ENCODE results near the gene RNF168.
A peak's percentile ranks its signal among the peaks of the same experiment; 100 is the strongest.
"Not testable (repeated sequence)": the region's sequence is repeated elsewhere in the genome, so short reads cannot be mapped to it uniquely, and the experiment has no call there.

RNF168 gene

DNA sequence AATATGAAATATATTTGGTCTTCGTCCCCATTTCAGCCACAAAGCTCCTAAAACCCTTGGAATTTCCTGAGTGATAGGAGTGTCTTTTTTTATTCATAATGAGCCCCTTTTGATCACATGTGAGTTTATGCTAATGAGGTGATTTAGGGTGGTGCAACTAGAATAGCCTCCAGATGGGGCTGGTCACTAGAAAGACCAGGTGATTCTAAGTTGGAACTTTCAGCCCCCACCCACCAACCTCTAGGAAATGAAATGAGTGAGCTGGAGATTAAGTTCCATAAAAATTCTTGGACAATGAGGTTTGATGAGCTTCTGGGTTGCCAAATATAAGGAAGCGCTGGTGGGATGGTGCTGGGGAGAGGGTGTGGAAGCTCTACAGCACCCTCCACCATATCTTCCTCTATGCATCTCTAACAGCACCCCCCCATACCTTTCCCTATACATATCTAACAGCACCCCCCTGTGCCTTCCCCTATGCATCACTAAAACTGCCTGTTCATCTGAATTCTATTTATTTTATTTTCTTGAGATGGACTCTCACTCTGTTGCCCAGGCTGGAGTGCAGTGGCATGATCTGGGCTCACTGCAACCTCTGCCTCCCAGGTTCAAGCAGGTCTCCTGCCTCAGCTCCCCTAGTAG is 13.7 kb upstream of the RNF168 start:
- Histone ChIP-seq H3K9ac (ENCODE audit: low read depth in 1 of 2, low read length in 2 of 2) (no peak overlapping the region), H3K9me3 (ENCODE audit: control insufficient read depth in 2 of 2, low read length in 2 of 2) (peaks cover 10 to 25% of the 10 kb centered on the region in 2 donors), H3K4me3 (ENCODE audit: low read length in 2 of 2) (no peak overlapping the region), H3K4me1 (ENCODE audit: control insufficient read depth in 2 of 2, insufficient read depth in 2 of 2, low read length in 2 of 2) (no peaks in the 10 kb centered on the region), H3K27ac (ENCODE audit: low read depth in 2 of 2, low read length in 2 of 2) (no peak overlapping the region), H3K27me3 (ENCODE audit: control insufficient read depth in 2 of 2, insufficient read depth in 2 of 2, low read length in 2 of 2) (no peaks in the 10 kb centered on the region), H3K36me3 (ENCODE audit: control insufficient read depth in 2 of 2, insufficient read depth in 2 of 2, low read length in 2 of 2) (no peaks in the 10 kb centered on the region)

DNA sequence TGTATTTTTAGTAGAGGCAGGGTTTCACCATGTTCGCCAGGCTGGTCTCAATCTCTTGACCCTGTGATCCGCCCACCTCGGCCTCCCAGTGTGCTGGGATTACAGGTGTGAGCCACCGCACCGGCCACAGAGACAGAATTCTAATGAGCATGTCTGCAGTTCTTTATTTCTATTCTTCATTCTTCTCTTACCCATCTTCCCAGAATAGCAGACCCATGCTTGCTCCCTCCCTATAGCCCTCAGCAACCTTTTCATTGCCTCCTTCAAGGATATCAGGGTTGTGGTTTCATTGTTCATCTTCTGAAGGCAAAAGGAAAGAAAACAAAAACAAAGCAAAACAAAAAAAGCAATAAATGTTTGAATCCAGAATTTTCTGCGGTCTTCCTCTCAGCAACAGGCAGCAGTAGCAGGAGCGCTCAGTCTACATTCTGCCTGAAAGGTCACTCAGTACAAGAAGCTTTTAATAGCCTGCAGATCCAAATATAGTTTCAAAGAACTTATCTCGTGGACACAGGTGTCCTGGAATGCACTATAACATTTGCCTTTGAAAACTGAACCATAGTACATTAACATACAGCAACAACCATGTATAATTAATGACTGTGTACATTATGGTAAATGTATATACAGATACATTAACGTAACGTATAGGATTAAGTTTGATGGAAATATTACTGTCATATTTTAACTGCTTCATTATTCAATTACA is 11.5 kb upstream of the RNF168 start, which contains the start of gene SMCO1:
Gene SMCO1 (minus strand): TSS at position 434 of the 709 bp plus-strand sequence. CDS start 137 bp downstream, at position 297.
- H3K9ac ChIP-seq (ENCODE audit: low read depth in 1 of 2, low read length in 2 of 2), result no peak within 1 kb of the TSS
- no peaks in the 10 kb centered on the region for H3K36me3 ChIP-seq (ENCODE audit: control insufficient read depth in 2 of 2, insufficient read depth in 2 of 2, low read length in 2 of 2)
- no peaks in the 10 kb centered on the region for H3K27me3 ChIP-seq (ENCODE audit: control insufficient read depth in 2 of 2, insufficient read depth in 2 of 2, low read length in 2 of 2)
- H3K9me3 ChIP-seq (ENCODE audit: control insufficient read depth in 2 of 2, low read length in 2 of 2), result peaks cover 10 to 21% of the 10 kb centered on the region in 2 donors
- H3K27ac ChIP-seq (ENCODE audit: low read depth in 2 of 2, low read length in 2 of 2), result no peak within 1 kb of the TSS
- H3K4me1 ChIP-seq (ENCODE audit: control insufficient read depth in 2 of 2, insufficient read depth in 2 of 2, low read length in 2 of 2), result no peaks in the 10 kb centered on the region
- H3K4me3 ChIP-seq (ENCODE audit: low read length in 2 of 2), result no peak within 1 kb of the TSS

DNA sequence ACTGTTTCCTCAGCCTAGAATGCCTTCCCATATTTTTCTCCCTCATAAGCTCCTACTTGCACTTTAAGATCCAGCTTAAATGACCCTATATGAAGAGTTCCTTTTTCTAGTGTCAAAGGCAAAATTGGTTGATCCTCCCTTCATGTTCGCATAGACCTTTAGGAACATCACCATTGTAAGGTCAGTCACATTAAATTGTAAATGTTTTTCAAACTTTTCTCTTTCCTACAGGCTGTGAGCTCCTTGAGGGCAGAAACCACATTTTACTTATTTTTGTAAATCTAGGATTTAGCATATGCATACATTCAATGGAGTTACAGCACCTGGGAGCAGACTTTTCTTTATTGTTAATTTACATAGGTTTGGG is 10.8 kb upstream of the RNF168 start:
- no peak overlapping the region for H3K4me3 ChIP-seq (ENCODE audit: low read length in 2 of 2)
- no peaks in the 10 kb centered on the region for H3K4me1 ChIP-seq (ENCODE audit: control insufficient read depth in 2 of 2, insufficient read depth in 2 of 2, low read length in 2 of 2)
- H3K27ac ChIP-seq (ENCODE audit: low read depth in 2 of 2, low read length in 2 of 2), result no peak overlapping the region
- H3K27me3 ChIP-seq (ENCODE audit: control insufficient read depth in 2 of 2, insufficient read depth in 2 of 2, low read length in 2 of 2), result no peaks in the 10 kb centered on the region
- H3K36me3 ChIP-seq (ENCODE audit: control insufficient read depth in 2 of 2, insufficient read depth in 2 of 2, low read length in 2 of 2), result no peaks in the 10 kb centered on the region
- H3K9ac ChIP-seq (ENCODE audit: low read depth in 1 of 2, low read length in 2 of 2), result no peak overlapping the region
- peaks cover 6 to 15% of the 10 kb centered on the region in 2 donors for H3K9me3 ChIP-seq (ENCODE audit: control insufficient read depth in 2 of 2, low read length in 2 of 2)

DNA sequence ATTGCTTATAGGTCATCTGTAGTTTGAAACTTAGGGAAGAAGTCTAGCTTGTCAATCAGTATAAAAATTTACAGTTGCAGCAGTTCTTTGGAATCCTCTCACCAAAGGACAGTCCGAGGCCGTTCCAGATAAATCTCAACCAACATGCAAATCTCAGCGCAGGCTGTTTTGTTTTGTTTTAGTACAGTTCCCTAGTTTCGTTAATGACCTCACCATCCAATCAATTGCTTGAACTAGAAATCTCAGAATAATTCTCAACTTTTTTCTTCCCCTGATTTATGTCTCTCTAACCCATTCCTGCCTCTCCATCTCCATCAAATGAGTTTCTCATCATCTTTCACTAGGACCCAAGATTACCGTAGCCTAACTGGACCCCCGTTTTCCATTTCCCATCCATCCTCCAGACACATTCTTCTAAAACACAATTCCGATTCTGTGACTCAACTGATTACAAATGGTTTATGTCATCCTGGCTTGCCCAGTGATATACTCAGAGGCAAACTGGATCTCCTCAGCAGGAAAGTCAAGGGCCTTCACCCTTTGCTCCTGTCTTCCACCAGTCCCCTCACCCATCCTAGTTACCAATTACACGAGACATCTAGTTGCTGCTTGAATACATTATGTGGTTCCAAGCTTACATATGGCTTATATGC is 10.3 kb upstream of the RNF168 start:
- Histone ChIP-seq H3K27ac (ENCODE audit: low read depth in 2 of 2, low read length in 2 of 2) (no peak overlapping the region), H3K9me3 (ENCODE audit: control insufficient read depth in 2 of 2, low read length in 2 of 2) (peaks cover 4 to 9% of the 10 kb centered on the region in 2 donors), H3K4me3 (ENCODE audit: low read length in 2 of 2) (no peak overlapping the region), H3K9ac (ENCODE audit: low read depth in 1 of 2, low read length in 2 of 2) (no peak overlapping the region), H3K27me3 (ENCODE audit: control insufficient read depth in 2 of 2, insufficient read depth in 2 of 2, low read length in 2 of 2) (no peaks in the 10 kb centered on the region), H3K36me3 (ENCODE audit: control insufficient read depth in 2 of 2, insufficient read depth in 2 of 2, low read length in 2 of 2) (no peaks in the 10 kb centered on the region), H3K4me1 (ENCODE audit: control insufficient read depth in 2 of 2, insufficient read depth in 2 of 2, low read length in 2 of 2) (no peaks in the 10 kb centered on the region)

DNA sequence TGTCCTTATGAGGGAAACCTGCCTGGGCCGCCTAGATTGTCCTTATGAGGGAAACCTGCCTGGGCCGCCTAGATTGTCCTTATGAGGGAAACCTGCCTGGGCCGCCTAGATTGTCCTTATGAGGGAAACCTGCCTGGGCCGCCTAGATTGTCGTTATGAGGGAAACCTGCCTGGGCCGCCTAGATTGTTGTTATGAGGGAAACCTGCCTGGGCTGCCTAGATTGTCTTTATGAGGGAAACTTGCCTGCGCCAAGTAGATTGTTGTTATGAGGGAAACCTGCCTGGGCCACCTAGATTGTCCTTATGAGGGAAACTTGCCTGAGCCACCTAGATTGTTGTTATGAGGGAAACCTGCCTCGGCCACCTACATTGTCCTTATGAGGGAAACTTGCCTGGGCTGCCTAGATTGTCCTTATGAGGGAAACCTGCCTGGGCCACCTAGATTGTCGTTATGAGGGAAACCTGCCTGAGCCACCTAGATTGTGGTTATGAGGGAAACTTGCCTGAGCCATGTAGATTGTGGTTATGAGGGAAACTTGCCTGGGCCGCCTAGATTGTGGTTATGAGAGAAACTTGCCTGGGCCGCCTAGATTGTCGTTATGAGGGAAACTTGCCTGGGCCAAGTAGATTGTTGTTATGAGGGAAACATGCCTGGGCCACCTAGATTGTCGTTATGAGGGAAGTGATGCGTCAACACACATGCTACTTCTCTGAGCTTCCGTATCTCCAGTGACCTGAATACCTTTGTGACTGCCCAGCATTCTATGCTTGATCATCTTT is 8.3 kb upstream of the RNF168 start:
- H3K36me3 ChIP-seq (ENCODE audit: control insufficient read depth in 2 of 2, insufficient read depth in 2 of 2, low read length in 2 of 2); H3K4me1 ChIP-seq (ENCODE audit: control insufficient read depth in 2 of 2, insufficient read depth in 2 of 2, low read length in 2 of 2); H3K9ac ChIP-seq (ENCODE audit: low read depth in 1 of 2, low read length in 2 of 2); H3K27ac ChIP-seq (ENCODE audit: low read depth in 2 of 2, low read length in 2 of 2); H3K9me3 ChIP-seq (ENCODE audit: control insufficient read depth in 2 of 2, low read length in 2 of 2); H3K27me3 ChIP-seq (ENCODE audit: control insufficient read depth in 2 of 2, insufficient read depth in 2 of 2, low read length in 2 of 2); H3K4me3 ChIP-seq (ENCODE audit: low read length in 2 of 2): not testable (repeated sequence)

DNA sequence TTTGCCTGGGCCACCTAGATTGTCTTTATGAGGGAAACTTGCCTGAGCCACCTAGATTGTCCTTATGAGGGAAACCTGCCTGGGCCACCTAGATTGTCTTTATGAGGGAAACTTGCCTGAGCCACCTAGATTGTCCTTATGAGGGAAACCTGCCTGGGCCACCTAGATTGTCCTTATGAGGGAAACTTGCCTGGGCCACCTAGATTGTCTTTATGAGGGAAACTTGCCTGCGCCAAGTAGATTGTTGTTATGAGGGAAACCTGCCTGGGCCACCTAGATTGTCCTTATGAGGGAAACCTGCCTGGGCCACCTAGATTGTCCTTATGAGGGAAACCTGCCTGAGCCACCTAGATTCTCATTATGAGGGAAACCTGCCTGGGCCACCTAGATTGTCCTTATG is 7.5 kb upstream of the RNF168 start:
- H3K36me3 ChIP-seq (ENCODE audit: control insufficient read depth in 2 of 2, insufficient read depth in 2 of 2, low read length in 2 of 2); H3K4me3 ChIP-seq (ENCODE audit: low read length in 2 of 2); H3K27ac ChIP-seq (ENCODE audit: low read depth in 2 of 2, low read length in 2 of 2); H3K9ac ChIP-seq (ENCODE audit: low read depth in 1 of 2, low read length in 2 of 2); H3K4me1 ChIP-seq (ENCODE audit: control insufficient read depth in 2 of 2, insufficient read depth in 2 of 2, low read length in 2 of 2); H3K27me3 ChIP-seq (ENCODE audit: control insufficient read depth in 2 of 2, insufficient read depth in 2 of 2, low read length in 2 of 2); H3K9me3 ChIP-seq (ENCODE audit: control insufficient read depth in 2 of 2, low read length in 2 of 2): not testable (repeated sequence)

DNA sequence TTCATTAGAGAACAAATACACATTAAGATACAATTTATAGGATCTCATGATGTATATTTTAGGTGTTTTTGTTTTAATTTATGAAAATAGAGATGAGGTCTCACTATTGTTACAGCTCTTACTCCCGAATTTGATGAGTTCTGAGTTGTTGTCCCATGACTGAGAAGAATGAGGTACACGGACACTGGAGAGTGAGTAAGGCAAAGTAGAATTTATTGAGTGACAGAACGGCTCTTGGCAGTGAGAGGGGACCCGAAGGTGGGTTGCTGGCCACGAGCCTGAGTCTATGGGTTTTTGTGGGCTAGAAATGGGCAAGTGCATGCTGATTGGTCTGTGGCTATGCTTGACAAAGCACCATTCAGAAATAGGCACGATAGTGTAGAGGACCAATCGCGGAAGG is 3.1 kb upstream of the RNF168 start:
- Histone ChIP-seq H3K27ac (ENCODE audit: low read depth in 2 of 2, low read length in 2 of 2) (no peak overlapping the region), H3K4me1 (ENCODE audit: control insufficient read depth in 2 of 2, insufficient read depth in 2 of 2, low read length in 2 of 2) (peaks cover 0 to under 1% of the 10 kb centered on the region in 2 donors), H3K9ac (ENCODE audit: low read depth in 1 of 2, low read length in 2 of 2) (no peak overlapping the region), H3K36me3 (ENCODE audit: control insufficient read depth in 2 of 2, insufficient read depth in 2 of 2, low read length in 2 of 2) (no peaks in the 10 kb centered on the region), H3K27me3 (ENCODE audit: control insufficient read depth in 2 of 2, insufficient read depth in 2 of 2, low read length in 2 of 2) (no peaks in the 10 kb centered on the region), H3K4me3 (ENCODE audit: low read length in 2 of 2) (no peak overlapping the region), H3K9me3 (ENCODE audit: control insufficient read depth in 2 of 2, low read length in 2 of 2) (no peaks in the 10 kb centered on the region)

DNA sequence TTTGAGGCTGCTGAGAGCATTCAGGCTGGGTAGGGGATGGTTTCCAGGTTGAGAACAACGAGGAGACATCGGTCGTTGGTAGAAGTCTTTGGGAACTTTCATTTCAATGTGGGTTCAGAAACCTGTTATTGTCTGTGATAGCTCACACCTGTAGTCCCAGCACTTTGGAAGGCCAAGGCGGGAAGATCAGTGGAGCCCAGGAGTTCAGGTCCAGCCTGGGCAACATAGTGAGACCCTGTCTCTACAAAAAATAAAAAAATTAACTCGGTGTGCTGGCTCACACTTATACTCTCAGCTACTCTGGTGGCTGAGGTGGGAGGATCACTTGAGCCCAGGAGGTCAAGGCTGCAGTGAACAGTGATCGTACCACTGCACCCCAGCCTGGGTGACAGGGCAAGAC is 988 bp upstream of the RNF168 start:
- Histone ChIP-seq H3K4me1 (ENCODE audit: control insufficient read depth in 2 of 2, insufficient read depth in 2 of 2, low read length in 2 of 2) (peaks cover 0 to 10% of the 10 kb centered on the region in 2 donors), H3K9ac (ENCODE audit: low read depth in 1 of 2, low read length in 2 of 2) (no peak overlapping the region), H3K36me3 (ENCODE audit: control insufficient read depth in 2 of 2, insufficient read depth in 2 of 2, low read length in 2 of 2) (peaks cover 0 to 3% of the 10 kb centered on the region in 2 donors), H3K27me3 (ENCODE audit: control insufficient read depth in 2 of 2, insufficient read depth in 2 of 2, low read length in 2 of 2) (no peaks in the 10 kb centered on the region), H3K4me3 (ENCODE audit: low read length in 2 of 2) (no peak overlapping the region), H3K9me3 (ENCODE audit: control insufficient read depth in 2 of 2, low read length in 2 of 2) (no peaks in the 10 kb centered on the region), H3K27ac (ENCODE audit: low read depth in 2 of 2, low read length in 2 of 2) (no peak overlapping the region)

DNA sequence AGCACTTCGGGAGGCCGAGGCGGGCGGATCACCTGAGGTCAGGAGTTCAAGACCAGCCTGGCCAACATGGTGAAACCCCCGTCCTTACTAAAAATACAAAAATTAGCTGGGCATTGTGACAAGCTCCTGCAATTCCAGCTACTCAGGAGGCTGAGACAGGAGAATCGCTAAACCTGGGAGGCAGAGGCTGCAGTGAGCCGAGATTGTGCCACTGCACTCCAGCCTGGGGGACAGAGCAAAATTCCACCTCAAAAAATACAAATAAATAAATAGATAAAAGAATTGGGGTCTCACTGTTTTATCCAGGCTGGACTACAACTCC is 470 bp upstream of the RNF168 start:
- Histone ChIP-seq H3K9ac (ENCODE audit: low read depth in 1 of 2, low read length in 2 of 2) (peak overlapping the region; percentile 82 to 97), H3K27ac (ENCODE audit: low read depth in 2 of 2, low read length in 2 of 2) (peak overlapping the region; percentile 77 to 96), H3K4me3 (ENCODE audit: low read length in 2 of 2) (peak overlapping the region; percentile 83 to 99)
- not testable (repeated sequence) for H3K9me3 ChIP-seq (ENCODE audit: control insufficient read depth in 2 of 2, low read length in 2 of 2); H3K4me1 ChIP-seq (ENCODE audit: control insufficient read depth in 2 of 2, insufficient read depth in 2 of 2, low read length in 2 of 2); H3K36me3 ChIP-seq (ENCODE audit: control insufficient read depth in 2 of 2, insufficient read depth in 2 of 2, low read length in 2 of 2); H3K27me3 ChIP-seq (ENCODE audit: control insufficient read depth in 2 of 2, insufficient read depth in 2 of 2, low read length in 2 of 2)

DNA sequence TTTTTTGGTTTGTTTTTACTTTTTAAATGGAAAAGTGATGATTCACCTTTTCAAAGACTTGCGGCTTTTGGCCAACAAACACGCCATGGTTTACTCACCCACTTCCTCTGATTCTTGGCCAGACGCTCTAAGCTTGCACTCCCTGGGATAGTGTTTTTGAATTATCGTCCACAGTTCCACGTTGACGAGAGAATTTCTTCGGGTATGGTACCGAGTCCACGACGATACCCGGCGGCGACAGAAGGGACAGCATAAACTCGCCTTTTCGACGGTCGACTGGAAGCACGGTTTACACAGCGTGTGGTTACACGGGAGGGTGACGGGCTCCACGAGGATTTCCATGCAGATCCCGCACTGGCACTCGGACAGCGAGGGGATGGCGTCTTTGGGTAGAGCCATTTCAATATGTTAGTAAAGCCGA is 783 bp downstream of the RNF168 start:
- H3K36me3 ChIP-seq (ENCODE audit: control insufficient read depth in 2 of 2, insufficient read depth in 2 of 2, low read length in 2 of 2), result peaks cover 0 to 7% of the 10 kb centered on the region in 2 donors
- H3K27me3 ChIP-seq (ENCODE audit: control insufficient read depth in 2 of 2, insufficient read depth in 2 of 2, low read length in 2 of 2), result no peaks in the 10 kb centered on the region
- peak overlapping the region; percentile 83 to 99 for H3K4me3 ChIP-seq (ENCODE audit: low read length in 2 of 2)
- no peaks in the 10 kb centered on the region for H3K9me3 ChIP-seq (ENCODE audit: control insufficient read depth in 2 of 2, low read length in 2 of 2)
- H3K27ac ChIP-seq (ENCODE audit: low read depth in 2 of 2, low read length in 2 of 2), result peak overlapping the region; percentile 95 to 96
- H3K4me1 ChIP-seq (ENCODE audit: control insufficient read depth in 2 of 2, insufficient read depth in 2 of 2, low read length in 2 of 2), result peaks cover 0 to 10% of the 10 kb centered on the region in 2 donors
- H3K9ac ChIP-seq (ENCODE audit: low read depth in 1 of 2, low read length in 2 of 2), result peak overlapping the region; percentile 82 to 97

All from mucosa of rectum (tissue), 2 donors.